ENCODE results near the gene PIK3R5.

GRCh38 chr17:8832711-8833352 lies 132.7 kb downstream of the PIK3R5 start:
- no peak for TF ChIP-seq CTCF (IDR thresholded peaks at IDR 0.05; ENCODE audit: insufficient read depth, low read depth, low read length)
- no peak for TF ChIP-seq EZH2 (IDR thresholded peaks at IDR 0.05; ENCODE audit: insufficient read depth, low read length)

Measured in astrocyte (in vitro differentiated cells and primary cell).